Effector CD4-positive, alpha-beta T cell (primary cell): ENCODE measurements around the gene ZBTB21.

ENCODE experiments used
- DNase-seq: peaks from one replicate; pipeline ENCODE4 v3.0.0-alpha.2; 2020

ZBTB21 gene

DNA sequence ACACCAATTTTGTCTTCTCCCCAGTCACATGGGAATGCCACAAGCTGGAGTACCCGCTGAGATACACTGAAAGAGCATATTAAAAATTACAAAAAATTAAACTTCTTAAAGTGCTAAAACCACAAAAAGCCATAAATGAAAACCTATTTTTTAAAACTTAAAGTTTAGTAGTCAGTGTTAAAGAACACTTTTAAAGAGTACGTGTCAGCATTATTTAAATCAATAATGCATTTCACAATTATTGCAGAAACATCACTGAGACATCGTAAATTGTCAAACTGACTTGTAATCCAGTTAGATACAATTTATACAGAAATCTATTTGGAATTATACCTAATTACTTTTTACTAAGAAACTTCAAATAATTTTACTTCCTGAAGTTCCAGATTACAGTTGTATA lies 22.9 kb downstream of the ZBTB21 start:
- no peak for DNase-seq

DNA sequence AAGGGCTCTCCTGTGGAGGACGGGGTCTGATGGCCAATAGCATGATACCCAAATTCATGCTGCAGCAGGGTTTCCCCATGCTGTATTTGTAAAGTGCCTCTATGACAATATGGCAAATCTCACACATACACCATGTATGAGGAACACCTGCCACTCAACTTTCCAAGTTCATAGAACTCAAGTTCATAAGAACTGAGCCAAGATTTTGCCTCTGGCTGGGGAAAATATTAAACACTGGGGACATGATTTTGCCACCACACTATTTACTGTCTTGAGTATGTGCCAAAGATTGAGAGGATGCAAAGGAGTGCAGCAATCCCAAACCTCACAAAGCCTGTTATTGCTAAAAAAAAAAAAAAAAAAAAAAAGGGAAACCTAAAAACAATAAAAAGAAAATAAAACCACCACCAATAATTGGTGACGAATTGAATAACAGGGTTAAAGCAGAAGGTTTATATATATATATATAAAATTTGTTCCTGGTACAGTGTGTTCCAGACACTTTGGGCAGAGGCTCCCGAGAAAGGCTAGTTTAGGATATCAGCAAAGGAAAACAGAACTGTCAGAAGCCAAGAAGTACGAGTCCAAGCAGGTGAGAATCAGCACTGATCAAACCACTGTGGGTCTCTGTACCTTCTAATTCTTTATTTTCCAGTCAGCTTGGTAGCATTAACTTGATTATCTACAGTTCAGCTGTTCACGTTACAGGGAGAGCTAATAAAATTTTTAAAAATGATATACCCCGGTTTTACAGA lies 24.3 kb downstream of the ZBTB21 start:
- DNase-seq: no peak

DNA sequence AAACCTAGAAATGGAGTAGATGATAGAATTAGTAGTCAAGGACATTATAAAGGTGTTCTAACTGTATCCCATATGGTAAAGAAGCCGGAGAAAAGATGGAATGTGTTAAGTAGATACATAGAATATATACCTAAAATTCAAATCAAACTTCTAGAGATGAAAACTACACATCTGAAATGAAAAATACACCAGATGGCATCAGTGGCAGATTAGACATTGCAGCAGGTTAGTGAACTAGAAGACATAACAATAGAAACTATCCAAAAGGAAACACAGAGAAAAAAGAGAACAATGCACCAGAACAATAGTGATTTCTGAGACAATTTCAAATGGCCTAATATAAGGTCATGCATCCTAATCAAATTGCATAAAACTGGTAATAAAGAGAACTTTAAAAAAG lies 26.9 kb downstream of the ZBTB21 start:
- DNase-seq: no peak

DNA sequence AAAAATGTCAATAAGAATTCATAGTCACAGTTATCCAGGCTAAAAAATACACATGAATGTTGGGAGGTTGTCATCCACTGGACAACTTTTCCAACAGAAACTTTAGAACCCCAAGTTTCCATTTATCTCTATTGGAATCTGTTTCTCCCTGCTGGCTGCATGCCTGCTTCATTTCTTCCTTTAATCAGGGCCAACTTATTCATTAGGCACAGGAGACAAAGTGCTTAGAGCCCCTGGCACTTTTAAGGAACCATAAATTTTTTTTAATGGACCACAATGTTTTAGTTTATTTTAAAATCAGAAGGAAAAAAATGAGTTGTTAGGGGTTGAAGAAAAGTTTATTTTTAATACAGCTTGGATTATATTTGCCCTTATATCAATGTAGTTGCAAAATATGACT lies 29.6 kb downstream of the ZBTB21 start:
- DNase-seq: no peak

DNA sequence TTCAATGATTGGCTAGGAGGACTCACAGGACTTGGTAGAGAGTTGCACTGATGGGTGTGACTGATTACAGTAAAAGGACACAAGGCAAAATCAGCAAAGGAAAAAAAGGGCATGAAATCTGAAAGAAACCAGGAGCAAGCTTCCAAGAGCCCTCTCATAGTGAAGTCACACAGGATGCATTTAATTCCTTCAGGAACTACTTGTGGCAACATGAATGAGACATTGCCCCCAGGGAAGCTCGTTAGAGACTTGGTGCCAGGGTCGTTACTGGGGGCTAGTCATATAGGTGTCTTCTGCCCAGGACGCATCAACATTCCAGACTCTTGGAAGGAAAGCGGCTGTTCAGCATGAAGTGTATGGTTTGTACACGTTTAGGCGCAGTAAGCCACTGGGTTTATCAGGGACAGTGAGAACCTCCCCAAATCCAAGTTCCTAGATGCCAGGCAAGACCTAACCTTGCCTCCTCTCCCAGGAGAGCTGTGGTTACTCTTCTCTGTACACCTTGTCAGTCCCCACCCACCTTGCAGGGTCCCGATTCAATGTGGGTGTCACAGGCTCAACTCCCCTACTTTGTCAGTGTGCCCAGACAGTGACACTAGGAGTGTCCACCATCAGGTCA lies 30.3 kb downstream of the ZBTB21 start:
- DNase-seq: no peak

DNA sequence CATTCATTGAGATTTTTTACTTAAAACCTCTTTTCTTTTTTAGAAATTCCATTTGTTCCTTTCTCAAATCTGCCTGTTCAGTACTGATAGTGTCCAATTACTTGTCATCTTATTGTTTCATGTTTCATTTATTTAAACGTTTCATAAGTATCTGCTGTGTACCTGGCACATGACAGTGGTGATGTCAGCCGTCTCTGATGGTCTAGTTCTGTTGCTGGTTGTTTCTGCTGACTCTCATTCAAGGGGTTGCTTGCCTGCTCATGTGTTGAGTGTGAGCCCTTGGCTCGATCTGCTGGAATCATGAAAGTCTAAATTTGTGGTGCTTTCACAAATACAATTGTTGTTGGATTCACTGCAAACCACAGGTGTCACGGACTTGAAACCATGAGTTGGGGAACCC lies 30.8 kb downstream of the ZBTB21 start:
- no peak for DNase-seq

DNA sequence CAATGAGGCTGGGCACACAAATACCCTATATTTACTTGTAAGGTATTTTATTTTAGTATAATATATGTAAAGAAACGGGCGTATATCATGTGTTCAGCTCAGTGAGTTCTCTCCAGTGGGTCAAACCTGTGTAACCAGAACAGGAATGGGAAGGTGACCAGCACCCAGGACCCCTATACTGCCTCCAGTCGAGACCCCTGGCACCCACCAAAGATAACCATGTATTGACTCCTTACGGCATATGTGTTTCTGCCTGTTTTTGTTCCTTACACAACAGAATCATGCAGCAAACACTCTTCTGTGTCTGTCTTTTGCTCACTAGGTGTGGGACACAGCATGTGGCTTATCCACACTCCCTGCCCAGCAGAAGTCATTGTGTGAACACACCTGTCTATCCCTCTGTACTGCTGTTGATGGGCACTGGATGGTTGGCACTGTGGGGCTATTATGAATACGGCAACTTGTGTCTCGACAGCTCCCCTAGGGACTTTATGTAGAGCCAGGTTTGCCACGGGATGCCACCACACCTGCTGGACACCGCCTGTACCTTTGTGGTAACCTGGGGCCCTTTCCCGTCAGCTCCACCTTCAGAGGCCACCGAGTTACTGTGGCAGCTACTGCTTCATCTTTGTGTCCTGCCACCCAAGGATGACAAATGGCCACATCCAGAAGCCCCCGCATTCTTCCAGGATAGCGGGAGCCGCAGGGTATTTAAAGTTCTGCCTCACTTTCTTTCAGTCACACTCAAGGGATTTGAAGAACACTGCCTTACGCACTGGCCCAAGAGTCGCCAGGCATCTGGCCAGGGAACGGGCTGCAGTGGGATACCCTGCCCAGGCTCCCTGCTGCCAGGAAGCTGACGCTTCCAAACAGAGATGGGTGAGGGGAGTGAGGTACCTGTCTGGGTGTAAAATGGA lies 32.9 kb downstream of the ZBTB21 start:
- no peak for DNase-seq

DNA sequence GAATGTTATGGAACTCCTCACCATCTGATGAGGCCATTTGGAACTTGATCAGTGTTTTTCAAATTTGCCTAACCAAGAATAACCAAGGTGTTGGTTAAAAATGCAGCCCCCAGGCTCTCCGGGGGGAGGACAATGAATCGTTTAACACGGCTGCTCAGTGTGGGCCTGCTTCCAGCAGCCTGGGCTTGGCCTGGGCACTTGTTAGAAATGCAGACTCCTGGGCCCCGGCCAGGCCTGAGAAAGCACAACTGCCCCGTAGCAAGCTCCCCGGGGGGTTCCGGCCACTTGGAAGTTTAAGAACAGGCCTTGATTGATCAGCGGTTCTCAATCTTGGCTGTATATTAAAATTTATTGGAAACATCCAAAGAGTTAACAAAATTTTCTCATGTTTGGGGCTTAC lies 33.5 kb downstream of the ZBTB21 start:
- no peak for DNase-seq

DNA sequence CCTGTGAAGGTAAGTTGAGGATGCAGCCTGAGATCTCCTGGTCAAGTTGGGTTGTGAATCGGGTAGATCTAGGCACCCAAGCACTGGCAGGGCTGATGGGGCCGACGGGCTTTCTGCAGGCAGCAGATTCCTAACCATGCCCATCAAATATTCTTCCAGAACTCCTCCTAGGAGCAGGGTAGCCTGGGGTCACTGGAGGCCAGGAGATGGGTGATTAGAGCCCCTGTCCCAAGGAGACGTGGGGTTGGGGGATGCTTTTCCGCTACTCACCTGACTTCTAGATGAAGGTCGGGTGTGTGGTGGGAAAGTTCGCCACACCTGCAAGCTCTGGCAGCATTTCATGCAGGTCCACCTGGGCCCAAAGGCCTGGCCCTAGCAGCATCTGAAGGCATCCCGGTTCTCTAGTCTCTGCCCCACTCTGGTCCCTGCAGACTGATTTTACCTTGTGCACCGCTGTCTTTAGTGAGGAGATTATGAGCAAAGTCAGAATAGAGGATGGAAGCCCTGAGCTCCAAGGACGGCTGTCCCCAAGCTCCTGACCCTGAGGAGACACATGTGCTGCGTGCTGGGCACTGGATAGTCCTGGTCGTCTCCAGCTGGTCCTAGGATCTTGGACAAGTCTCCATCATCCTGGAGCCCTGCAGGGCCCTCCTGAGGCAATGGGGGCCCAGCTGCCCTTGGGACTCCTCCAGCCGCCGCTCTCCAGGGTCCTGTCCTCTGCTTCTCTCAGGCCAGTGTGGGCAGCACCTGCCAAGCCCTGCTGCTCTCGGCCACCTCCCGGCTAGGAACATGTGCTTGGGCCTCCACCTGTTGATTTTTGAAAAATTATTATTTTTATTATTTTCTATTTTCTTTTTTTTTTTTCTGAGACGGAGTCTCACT lies 34.5 kb downstream of the ZBTB21 start:
- DNase-seq: no peak

DNA sequence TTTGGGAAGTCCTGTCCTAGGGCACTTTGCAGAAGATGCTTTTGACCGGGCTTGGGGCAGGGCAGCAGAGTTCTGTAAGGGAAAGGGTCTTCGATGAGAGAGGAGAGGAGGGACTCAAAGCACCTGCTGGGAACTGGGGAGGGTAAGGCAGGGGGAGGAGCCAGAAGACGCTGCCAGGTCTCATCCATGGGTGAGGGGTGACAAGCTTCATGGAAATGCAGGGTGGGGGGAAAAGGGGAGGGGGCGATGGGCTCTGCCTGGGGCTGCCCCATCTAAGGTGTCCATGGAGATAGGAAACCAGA lies 35.5 kb downstream of the ZBTB21 start:
- no peak for DNase-seq

DNA sequence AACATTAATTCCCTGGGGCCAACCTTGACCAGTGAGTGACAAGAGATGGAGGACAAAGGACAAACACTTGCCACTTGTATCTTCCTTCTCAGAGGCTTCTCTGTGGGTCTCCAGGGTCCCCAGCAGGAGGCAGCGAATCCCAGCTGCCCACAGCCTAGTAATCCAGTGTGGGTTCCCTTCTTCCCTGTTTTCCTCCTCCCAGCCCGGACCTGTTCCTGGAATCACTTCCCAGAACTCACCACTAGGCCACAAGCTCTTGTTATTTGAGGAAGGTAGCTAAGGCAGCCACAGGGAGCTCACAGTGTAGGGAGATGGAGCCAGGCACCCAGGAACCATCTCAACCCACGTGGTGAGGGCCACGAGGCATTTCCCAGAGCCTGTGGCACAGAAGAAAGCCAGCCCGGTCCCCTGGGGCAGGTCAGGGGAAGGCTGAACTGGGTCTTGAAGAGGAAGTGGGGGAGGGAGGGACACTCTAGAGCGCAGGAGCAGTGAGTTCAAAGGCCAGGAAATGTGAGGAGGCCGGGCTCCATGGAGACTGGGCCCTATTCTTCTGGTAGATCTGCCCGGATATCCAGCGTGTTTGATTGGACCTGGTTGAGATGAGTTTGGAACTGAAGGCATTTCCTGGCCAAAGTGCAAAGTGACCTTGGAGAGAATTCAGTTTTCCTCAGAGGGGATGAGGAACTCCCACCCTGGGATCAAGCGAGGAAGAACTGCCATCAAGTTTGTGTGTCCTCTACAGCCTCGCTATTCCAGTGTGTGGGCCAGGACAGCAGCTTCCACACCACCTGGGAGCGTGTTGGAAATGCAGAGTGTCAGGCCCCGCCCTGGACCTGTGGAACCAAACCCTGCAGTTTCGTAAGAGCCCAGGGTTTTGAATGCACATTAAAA lies 36.1 kb downstream of the ZBTB21 start:
- DNase-seq: no peak

DNA sequence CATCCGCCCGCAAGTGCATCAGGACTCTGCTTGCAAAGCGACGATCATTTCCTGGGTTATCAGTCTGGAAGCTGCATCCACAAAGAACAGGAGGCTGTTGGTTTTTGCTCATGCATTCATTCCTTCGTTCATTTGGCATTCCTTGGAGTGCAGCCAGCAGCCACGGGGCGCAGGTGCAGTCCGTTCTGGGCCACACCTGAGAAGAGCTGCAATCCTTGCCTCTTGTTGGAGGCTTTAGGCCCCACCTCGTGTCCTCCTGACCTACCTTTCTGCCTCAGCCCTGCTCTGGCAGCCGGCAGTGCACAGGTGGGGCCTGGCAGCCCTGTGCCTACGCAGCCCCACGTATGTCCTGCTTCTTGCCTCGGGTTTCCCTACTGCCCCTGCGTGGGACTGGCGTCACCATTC lies 36.7 kb downstream of the ZBTB21 start:
- DNase-seq: no peak

DNA sequence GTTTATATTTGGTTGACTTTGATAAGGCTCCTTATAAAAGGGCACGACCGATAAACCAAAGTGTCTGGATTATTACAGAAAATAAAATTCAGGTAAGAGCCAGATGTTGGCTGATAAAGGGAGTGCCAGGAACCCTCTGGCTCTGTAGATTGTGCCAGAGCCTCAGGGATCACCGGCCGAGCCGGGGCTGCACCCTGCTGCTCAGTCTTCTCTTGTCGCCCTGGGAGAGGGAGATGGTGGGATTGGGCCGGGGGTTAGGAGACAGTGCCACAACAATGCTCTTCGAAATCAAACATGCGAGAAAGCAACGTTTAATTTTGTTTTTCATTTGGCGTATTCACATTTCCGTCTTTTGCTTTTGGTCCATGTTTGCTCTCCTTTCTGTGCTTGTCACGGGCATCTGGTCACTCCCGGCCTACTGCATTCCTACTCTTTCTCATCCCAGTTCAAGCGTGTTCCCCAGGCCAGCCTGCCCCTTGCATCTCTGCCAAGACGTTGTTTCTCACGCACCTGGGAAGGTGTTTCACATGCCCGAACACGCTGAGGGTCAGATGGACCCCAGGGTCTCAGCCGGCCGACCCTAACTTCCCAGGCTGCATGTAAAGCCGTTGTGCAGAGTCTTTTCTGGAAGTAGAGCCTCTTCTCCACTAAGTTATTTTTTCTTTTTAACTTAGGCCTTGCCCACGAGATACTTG lies 37.5 kb downstream of the ZBTB21 start:
- DNase-seq: no peak

DNA sequence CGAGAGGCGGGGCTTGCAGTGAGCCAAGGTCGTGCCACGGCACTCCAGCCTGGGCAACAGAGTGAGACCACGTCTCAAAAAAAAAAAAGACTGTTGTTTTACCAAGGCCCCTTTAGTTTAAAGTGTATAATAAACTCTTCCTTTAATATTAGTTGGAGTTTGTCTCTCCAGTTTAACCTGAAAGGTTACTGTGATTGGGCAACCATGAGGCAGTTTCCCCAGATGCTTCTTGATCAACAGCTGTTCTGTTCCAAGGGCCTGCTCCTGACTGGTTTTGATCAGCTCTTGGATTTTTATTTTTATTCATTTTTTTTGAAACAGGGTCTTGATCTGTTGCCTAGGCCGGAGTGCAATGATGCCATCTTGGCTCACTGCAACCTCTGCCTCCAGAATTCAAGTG lies 38.3 kb downstream of the ZBTB21 start:
- no peak for DNase-seq

DNA sequence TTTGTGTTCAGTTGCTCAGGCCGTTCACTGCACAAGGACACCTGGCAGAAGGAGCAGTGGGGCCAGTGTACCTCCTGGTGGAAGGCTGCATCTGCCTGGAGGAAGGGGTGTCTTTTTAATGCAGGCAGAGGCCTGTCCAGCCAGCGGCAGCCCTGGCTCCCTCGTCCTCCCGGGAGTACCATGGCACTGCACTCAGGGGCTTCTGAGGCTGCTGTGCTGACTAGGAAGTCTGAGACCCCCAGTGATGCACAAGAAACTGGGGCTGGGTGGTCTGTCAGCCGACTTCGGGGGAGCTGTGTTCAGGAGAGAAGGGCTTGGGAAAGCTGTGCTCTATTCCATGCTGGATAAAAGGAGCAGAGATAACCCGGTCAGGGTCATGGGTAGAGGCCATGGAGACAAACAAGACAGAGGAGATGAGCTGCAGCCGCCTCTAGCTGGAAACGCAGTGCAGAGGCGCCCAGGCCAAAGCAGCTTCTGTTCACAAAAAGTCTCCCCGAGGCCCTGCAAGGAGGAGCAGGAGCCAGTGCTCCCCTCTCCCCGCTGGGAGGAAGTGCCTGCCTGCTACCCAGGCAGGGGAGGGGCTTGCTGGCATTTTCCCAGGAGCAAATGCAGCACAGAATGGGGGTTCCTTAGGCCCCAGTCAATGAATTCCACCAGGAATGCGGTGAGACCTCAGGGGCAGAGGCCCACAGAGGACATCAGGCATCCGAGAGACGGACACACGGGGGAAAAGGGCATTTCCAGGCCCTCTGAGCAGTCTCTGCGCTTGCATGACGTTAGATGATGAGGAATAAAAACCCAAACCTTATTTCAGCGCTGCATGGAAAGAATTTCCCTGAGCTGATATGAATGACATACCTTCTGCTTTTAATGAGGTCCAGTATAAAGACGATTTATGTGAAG lies 39.2 kb downstream of the ZBTB21 start:
- no peak for DNase-seq

DNA sequence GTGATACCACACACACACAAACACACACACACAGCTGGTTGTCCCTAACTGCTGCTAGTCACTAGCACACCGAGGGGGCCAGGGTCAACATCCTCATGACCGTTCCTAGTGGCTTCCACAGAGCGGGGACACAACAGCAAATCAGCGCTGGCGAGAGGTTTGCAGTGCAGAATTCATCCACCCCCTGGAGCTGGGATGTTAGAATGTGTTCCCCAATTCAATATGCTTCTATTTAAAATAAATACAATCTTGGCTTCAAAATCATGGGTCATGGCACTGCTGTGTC lies 40.1 kb downstream of the ZBTB21 start:
- no peak for DNase-seq

DNA sequence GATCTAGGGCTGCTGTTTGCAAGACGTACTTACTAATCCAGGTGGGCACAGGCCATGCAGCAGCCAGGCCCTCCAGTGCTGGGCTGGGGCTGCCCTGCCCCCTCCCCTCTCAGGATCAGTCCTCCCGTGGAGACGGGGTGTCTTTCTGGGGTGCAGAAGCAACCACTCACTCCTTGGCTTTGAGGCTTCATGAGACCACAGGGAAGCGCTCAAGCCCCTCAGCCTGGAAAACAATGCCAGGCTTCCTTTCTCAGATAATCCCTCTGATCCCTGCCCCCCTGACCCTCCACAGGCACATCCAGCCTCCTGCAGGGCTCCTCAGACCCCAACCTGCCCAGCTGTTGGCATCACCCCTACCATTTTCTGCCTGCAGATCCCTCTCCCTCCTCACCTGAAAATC lies 42.5 kb downstream of the ZBTB21 start:
- no peak for DNase-seq

DNA sequence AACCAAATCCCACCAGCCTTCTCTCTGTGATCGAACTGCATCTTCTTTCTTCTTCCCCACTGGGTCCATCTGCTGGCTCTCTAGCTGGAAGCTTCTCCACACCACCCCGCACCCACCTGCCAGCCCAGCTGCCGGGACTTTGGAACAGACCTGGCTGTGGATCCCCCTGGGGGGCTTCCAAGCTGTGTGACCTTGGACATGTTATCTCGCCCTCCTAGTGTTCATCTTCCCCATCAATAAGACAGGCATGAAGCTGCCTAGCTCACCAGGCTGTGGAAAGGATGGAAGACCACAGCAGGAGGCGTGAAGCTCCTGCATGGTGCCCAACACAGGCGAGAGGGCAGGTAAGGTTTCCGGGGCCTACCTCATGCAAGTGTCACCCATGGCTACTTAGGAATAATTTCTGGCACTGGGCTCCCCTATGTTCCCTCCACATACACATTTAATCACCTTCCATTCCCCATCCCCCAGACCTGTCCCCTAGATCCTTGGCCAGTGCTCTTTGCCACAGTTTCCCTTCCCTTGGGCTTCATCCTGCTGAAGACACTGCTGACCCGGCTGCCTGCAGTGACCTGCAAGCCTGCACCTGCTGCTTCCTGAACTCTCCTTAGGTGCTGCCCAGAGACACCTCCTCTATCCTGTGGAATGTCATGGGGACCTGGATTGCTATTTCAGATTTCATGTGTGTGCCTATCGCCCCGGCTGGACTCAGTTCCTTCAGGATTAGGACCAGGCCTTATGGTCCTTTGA lies 43.1 kb downstream of the ZBTB21 start:
- no peak for DNase-seq

DNA sequence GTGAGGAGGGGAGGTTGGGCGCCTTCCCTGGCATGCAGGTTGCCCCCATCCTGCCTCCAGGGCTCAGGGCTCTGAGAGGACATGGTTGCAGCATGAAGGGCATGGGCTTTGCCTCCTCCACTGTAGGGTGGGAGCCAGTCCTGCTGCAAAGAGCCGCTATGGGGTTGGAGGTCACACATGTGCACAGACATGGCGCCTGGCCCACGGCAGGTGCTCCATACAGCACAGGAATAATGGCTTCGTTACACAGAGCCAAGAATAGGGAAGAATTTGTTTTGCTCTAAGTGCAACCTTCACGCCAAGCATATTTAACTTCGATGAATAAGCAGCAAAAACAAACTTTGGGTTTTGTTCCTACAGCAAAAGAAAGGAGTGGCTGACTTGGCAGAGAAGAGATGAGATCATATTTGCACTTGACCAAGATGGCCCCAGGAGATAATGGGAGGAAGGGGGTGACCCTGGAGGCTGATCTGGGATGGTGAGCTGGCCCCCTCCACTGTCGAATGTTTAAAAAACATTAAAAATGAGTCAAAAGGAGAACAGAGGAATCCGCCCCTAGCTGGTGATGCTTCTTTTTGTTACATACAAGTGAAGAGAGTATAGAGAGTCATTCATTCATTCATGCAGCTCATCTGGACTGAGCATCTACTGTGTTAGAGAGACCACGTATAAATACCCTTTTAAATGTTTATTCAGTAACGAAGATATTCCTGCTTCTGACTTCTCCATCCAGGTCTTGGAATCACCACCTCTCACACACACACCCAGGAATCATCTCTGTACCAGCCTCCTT lies 43.9 kb downstream of the ZBTB21 start:
- no peak for DNase-seq
